H4 (cell line): Measurements from ENCODE around the gene CYP2B6. TPM values are rescaled to one million over a fixed set of nuclear protein-coding genes. Genes with fewer than 3 reads are reported as not detected.
"Not testable (repeated sequence)": the region's sequence is repeated elsewhere in the genome, so short reads cannot be mapped to it uniquely, and the experiment has no call there.

ENCODE experiments used
- DNase-seq: peaks from one replicate; pipeline ENCODE4 v3.0.0-alpha.2; 2015; ENCODE audit warnings: low spot score
- total RNA-seq: library from RNA; depleted of rRNA; stranded (reverse); fragments of >200 nt; shearing (Covaris generic); gene quantifications from 2 replicates; pipeline ENCODE4 v1.2.3, GENCODE V29; 2014

The CYP2B6 gene
- total RNA-seq, 1 experiment from 2014 or later = not detected

DNA sequence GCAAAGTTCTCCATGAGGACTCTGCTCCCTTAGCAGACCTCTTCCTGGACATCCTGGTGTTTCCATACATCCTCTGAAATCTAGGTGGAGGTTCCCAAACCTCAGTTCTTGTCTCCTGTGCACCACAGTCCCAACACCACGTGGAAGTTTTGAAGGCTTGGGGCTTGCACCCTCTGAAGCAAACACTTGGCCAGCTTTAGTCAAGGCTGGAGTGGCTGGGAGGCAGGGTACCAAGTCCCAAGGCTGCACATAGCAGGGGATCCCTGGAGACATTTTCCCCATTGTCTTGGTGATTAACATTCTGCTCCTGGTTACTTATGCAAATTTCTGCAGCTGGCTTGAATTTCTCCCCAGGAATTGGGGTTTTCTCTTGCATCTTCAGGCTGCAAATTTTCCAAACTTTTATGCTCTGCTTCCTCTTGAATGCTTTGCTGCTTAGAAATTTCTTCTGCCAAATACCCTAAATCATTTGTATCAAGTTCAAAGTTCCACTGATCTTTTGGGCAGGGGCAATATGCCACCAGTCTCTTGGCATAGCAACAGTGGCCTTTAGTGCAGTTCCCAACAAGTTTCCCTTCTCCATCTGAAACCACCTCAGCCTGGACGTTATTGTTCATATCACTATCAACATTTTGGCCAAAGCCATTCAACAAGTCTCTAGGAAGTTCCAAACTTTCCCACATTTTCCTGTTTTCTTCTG is 10.2 kb upstream of the CYP2B6 start:
- not testable (repeated sequence) for DNase-seq

DNA sequence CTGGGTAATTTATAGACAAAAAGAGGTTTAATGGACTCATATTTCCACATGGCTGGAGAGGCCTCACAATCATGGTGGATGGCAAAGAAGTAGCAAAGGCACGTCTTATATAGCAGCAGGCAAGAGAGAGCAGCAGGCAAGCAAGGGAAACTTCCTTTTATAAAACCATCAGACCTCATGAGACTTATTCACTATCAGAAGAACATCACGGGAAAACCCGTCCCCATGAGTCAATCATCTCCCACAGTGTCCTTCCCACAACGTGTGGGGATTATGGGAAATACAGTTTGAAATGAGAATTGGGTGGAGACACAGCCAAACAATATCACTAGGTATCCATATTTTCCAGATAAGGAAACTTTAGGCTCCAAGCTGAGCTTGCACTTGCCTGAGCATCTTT is 9.5 kb upstream of the CYP2B6 start:
- DNase-seq = no peak

DNA sequence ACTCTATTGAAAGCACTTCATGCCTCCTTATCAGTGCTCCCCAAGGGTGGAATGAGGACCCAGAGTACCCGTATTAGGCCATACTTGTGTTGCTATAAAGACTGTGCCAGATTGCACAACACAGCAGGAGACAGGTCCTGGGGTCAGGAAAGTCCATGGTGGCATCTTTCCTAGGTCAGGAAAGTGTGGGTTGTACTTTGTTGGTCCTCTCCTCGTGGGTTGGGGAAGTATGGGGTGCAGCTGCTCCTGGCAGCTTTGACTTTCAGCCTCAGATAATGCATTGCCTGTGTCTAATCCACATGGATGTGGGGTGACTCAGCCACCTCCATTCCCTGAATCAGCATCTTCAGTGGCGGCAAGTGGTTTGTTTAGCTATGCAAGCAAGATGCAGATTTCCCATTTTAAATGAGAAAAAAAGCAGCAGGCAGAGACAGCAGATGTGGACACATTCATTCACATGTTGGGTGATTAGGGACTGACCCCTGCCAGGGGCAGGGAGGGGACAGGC is 8.4 kb upstream of the CYP2B6 start:
- DNase-seq = peak; percentile 64

DNA sequence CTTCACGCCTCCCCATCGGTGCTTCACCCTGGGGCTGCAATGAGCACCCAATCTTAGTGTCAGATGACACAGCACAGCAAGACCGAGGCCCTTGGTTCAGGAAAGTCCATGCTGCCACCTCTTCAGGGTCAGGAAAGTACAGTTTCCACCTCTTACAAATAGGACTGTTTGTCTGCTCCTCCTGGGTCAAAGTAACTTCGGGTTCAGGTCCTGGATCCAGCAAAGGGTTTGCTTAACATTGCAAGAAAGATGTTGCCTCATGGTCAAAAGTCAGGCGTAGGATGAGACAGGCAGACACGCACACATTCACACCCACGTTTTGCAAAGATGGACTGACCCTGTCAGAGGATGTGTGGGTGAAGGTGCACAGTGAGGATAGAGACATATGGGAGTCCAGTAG is 1.6 kb upstream of the CYP2B6 start:
- no peak for DNase-seq

DNA sequence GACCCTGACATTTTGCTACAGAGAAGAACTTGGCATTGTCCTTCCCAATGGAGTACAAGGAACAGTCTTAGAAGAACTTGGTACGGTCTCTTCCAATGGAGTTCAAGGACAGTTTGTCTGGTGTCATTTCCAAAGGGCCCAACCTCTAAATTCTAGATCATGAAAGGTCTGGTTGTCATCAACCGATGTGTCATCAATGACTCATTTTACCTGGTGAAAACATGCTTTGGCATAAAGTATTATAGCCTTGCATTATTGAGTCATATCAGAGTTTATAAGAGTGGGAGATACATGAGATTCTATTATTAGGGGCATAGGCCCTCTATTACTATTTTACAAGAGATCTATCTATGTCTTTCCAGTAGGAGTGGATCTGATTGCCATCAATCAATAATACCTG is 4.3 kb downstream of the CYP2B6 start:
- no peak for DNase-seq

DNA sequence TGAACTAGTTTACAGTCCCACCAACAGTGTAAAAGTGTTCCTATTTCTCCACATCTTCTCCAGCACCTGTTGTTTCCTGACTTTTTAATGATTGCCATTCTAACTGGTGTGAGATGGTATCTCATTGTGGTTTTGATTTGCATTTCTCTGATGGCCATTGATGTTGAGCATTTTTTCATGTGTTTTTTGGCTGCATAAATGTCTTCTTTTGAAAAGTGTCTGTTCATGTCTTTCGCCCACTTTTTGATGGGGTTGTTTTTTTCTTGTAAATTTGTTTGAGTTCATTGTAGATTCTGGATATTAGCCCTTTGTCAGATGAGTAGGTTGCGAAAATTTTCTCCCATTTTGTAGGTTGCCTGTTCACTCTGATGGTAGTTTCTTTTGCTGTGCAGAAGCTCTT is 7.9 kb downstream of the CYP2B6 start:
- DNase-seq = not testable (repeated sequence)

DNA sequence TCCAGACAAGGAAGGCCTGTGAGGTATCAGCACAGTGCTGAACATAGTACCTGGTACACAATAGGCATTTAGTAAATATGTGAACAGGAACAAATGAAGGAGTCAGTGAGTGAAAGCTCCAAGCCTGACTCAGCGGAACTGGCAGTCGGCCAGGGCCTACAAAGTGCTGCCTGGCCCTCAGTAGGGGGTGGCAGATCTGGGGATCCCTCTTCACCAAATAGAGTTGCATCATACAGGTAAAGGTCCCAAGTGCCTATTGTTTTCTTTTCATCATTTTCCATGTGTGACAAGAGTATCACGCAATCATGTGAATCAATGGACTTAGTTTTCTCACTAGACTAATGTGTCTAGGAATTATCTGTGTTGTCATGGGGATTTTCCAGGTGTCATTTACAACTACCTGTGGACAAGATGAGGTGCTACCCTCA is 9.2 kb downstream of the CYP2B6 start:
- DNase-seq = no peak

DNA sequence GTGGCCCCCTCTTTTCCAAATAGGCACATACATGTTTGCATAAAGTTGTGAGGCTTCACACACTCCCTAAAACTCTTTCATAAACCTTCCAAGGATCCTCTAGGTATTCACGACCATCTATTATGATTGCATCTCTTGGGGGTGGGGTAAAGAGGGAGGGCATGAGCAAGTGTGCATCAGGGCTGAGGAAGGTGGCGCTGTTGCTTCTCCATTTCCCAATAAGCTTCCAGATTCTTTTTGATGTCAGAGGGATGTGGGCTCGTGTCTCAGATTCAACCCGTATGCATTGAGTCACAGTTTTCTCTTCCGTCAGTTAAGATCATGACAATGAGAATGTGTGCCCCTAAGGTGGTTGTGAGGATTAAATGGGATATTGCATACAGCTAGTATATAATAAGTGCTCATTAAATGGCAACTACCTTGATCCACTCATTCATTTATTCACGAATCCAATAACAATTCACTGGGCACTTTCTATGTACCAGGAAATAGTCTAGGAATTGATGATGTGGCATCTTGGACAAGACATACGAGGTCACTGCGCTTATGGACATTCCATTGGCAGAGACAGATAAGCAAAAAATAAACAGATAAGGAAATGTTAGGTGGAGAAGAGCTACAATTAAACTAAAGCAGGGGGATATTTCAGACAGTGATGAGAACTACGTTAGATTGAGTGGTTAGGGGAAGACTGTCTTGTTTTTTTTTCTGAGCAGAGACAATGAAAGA is 10.3 kb downstream of the CYP2B6 start:
- DNase-seq = no peak

DNA sequence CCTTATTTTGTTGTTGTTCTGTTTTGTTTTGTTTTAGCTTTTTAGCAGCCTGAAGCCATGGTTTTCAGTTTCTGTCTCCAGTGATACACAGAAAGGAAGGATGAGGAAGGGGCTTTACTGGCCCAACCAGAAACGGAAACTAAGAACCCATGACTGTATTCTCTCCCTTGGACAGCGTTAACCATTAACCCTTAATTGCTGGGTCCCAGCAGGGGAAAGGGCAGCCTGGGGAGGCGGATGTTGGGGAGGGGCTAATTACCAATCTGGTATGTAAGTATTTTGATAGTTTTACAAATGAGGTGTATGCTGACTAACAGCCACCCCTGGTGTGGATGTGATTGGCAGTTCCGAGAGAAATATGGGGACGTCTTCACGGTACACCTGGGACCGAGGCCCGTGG is 12.6 kb downstream of the CYP2B6 start:
- not testable (repeated sequence) for DNase-seq

DNA sequence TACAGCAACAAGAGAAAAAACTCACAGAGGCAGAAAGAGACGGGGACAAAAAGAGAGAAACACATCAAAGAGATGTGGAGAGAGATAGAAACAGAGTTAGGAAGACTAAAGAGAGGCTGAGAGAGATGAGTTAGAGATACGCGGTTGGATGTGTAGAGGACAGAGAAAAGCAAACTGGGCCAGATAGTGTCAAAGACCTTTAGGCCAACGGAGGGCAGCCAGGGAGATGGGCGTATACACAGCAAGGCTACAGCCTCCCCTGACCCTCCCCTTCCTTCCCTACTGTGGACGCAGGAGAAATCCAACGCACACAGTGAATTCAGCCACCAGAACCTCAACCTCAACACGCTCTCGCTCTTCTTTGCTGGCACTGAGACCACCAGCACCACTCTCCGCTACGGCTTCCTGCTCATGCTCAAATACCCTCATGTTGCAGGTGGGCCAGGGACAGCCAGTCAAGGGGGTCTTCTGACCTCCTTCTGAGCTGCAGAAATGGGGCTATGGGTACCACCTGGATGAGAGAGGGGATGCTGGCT is 18.7 kb downstream of the CYP2B6 start:
- no peak for DNase-seq

DNA sequence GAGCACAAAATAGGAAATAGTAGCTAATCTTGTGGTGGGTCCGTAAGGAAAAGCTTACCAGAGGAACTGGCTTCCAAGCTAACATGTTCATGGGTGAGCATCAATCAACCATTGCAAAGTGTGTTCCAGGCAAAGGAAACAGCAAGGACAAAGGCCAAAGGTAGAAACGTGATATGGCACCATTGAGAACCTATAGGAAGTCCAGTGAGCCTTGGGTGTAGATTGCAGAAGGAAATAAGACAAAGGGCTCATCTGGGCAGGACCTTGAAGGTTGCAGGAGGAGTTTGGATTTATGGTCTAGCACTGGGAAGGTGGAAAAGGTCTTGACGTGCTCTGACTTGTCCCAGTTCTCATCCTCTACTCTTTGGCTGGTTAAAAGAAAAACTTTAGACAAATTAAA is 22.3 kb downstream of the CYP2B6 start:
- DNase-seq = no peak

DNA sequence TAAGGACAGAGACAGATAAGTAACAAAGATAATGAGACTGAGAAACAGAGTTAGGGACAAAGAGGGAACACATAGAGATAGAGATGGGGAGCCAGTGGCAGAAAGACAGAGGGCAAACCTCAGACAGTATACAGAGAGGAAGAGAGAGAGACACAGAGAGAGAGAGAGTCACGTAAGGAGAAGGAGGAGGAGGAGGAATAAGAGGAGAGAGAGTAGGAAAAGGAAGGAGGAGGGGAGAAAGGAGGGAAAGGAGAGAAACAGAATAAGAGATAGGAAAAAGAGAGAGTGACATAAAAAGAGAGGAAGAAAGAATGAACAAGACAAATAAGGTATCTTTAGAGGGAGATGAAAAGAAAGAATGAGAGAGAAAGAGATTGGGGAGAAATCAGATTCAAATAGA is 23.6 kb downstream of the CYP2B6 start:
- no peak for DNase-seq

DNA sequence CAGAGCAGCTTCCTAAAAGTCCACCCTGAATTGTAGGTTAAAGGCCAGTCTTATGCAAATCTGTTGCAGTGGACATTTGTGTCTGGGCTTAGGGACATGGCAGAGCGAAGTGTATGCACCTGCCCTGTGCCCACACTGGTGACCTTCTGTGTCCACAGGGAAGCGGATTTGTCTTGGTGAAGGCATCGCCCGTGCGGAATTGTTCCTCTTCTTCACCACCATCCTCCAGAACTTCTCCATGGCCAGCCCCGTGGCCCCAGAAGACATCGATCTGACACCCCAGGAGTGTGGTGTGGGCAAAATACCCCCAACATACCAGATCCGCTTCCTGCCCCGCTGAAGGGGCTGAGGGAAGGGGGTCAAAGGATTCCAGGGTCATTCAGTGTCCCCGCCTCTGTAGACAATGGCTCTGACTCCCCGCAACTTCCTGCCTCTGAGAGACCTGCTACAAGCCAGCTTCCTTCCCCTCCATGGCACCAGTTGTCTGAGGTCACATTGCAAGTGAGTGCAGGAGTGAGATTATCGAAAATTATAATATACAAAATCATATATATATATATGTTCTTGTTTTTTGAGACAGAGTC is 25.5 kb downstream of the CYP2B6 start:
- DNase-seq = no peak

DNA sequence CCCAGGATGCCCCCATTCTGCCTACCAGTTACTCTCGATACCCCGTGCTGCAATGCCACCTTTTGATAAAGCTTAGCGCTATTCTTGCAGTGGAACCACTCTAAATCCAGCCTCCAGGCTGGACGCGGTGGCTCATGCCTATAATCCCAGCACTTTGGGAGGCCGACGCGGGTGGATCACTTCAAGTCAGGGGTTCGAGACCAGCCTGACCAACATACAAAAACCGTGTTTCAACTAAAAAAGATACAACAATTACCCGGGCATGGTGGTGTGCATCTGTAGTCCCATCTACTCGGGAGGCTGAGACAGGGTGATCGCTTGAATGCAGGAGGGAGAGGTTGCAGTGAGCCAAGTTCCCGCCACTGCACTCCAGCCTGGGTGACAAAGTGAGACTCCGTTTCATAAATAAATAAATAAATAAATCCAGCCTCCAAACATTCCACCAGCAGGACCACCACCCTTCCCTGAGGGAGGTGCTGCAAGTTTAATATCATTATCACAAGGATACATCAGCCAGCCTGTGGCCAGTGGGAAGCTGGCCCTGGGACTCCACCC is 27.7 kb downstream of the CYP2B6 start:
- DNase-seq = no peak

DNA sequence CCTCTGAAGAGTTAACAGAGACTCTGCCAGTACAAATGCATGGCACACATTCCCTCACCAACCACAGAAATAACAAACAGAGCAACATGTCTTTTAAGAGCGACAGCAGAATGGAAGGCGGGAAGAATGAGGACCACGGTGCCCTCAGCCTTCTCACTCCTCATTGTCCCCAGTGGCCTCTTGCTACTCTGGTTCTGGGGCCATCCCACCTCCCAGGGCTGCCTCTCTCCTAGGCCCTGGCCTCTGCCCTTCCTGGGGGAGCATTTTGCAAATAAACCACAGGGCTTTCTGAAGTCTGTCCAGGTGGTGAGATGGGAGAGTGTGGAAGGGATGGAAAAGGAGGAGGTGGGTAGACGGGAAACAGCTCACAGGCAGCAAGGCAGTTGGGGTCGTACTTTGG is 28.3 kb downstream of the CYP2B6 start:
- DNase-seq = peak; percentile 16

DNA sequence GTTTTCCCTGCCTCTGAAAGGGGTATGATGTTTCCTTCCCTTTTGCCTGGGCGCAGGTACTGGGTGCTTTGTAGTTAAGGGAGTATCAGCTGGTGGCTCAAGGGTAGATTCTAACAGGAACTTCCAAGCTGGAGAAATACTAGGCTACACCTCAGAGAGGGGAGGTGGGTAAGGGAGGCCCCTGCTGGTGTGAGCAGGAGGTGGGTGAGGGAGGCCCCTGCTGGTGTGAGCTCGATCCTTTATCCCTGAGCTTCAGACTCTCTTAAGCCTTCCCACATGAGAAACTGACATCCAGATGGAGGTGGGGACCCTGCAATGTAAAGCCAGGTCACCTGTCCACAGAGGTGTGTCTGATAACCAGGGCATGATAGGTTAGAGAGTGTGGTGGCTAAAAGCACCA is 32.1 kb downstream of the CYP2B6 start:
- DNase-seq = no peak

DNA sequence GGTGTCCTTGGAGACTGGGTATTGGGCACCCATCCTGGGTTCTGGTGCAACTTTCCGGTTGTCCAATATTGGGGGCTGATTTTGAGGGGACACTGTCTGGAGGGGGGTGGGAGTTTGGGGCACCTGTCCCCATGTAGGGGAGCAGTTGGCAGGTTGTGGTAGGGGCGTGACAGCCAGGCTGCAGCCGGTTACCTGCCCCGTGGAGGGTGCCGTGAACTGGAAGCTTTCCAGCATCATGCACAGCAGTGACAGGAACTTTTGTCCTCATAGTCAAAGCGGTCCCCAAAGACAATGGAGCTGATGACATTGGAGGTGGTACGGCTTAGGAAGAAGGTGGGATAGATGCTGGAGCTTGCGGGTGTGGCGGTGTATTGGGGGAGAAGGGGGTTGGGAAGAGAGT is 34.3 kb downstream of the CYP2B6 start:
- DNase-seq = no peak

DNA sequence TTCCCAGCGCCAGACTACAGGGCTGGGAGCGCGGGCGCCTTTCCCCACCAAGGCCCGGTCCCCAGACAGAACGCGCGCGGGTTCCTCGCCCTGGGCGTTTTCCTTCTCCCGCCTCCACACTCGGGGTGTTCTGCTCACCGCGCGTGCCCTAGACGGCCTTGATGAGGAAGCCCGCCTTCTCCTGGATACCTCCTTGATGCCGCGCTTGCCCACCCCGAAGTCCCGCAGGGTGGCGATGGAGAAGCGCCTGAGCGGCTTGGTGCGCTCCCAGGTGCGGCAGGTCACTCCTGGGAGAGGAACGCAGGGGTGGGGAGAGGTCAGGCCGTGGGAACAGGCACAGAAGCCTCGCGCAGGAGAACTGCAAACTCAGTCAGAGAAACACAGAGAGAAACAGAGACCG is 34.8 kb downstream of the CYP2B6 start:
- DNase-seq = no peak

DNA sequence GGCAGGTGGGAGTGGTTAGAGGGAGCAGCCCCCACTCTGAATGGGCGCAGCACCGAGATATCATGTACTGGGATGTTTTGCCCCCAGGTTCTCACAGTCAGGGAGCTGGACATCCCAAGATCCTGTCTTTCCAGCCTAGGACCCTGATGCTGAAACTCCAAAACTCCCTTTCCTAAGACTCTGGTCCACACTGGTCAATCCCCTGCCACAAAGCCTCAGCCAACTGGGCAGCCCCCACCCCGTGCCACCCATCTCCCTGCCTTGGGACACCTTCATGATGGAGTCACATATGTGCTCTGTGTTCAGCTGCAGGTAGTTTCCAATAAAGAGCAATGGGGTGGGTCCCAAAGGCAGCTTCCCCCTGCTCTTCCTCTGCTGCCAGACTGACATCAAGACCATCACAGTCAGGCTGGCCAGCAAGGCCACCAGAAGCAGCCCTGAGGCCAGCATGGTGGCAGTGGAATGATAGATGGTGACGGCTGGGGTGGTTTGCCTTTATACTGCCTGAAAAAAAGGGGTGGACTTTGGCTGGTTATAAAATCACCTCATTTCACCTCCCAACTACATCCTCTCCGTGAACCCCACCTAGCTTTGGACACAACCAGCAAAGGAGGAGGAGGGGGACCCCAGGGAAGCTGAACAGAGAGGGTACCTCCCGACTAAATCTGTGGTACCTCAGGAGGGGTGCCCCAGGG is 36.3 kb downstream of the CYP2B6 start:
- no peak for DNase-seq

DNA sequence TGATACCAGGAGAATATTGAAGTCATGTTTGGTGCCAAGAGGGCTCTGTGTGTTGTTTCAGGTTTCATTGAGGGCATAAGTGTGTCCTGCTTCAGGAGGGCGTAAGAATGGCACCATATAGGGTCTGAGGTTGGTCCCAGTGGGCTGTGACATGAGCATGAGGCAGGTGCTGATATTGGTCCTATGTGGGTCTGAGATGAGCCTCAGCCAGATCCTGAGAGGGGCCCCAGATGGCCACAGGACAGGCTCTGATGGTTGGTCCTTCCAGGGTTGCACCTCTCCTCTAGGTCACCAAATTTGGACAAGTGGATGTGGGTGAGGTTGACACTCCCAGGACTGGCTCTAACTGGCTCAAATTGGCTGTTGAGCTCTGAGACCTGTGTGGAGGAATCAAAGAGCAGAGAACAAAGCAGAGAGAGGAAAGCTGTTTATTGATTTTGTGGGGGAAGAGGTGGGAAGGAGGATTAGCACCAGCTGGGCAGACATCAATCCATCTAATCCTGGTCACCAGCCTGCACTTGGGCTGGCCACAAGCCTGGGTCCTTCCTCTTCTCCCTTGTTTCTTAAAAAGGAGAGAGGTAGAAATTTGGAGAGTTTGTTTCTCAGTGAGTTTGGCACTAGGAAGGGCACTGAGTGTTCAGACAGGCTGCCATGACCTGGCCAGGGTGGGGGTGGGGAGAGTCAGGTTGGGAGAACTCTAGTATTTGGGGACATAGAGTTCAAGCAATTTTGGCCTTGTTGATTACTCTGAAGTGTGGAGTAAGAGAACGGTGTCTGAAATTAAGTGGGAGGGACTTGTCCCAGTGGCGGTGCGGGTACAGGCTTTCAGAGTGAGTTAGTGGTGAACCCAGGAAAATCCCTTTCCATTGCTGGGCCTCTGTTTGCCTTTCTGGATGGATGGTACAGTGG is 38.7 kb downstream of the CYP2B6 start:
- DNase-seq = no peak

DNA sequence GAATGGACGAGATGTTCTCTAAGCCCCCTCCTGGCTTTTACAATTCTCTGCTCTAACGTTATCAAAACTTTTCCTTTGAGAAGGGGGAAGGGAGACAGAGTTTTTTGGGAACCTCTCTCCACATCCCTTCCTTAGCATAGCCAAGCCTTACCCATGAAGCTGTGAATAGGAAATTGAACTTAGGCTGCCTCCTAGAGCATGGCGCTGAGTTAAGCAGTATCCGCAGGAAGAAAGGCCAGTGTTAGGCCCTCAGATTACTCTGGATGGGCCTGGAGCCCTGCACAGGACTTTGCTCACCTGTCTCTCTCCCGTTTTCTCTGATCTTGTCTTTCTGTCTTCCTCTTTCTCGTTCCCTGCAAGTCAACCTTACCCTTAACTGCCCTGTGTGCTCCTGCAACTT is 39.6 kb downstream of the CYP2B6 start:
- no peak for DNase-seq
